K562 (cell line): ENCODE data around the gene ICAM2. TPM values are rescaled to one million over a fixed set of nuclear protein-coding genes. Genes with fewer than 3 reads are reported as not detected.

Experiments
- CAMTA2 ChIP-seq: fragments of 250-450 bp; sonication (Bioruptor Pico); conservative IDR thresholded peaks from 2 replicates; pipeline ENCODE4 v1.5.1; 2022
- HOXB6 ChIP-seq: fragments of 250-450 bp; sonication (Bioruptor Pico); IDR thresholded peaks from 2 replicates; pipeline ENCODE4 v1.5.1; 2022; ENCODE audit warnings: mild to moderate bottlenecking, borderline replicate concordance
- NFRKB ChIP-seq: fragments of 450-650 bp; IDR thresholded peaks from 2 replicates; pipeline ENCODE4 v1.6.1; 2016; ENCODE audit warnings: low read depth
- POU5F1 ChIP-seq: fragments of 150-350 bp; IDR thresholded peaks from 2 replicates; pipeline ENCODE4 v1.6.1; 2014; ENCODE audit warnings: borderline replicate concordance, low read length, low read depth, mild to moderate bottlenecking; ENCODE audit not compliant: partially characterized antibody
- RAD21 ChIP-seq, 2 experiments: fragments of 250-450 bp in 1 of 2; fragments of 450-650 bp in 1 of 2; sonication (Bioruptor Pico) in 1 of 2; formaldehyde crosslinking in 1 of 2; IDR thresholded peaks in 1 of 2; conservative IDR thresholded peaks in 1 of 2; 2 replicates each; pipeline versions ENCODE4 v1.4.0 to v1.8.0; 2020 to 2022; ENCODE audit warnings: mild to moderate bottlenecking in 2 of 2, moderate library complexity in 1 of 2
- ZNF12 ChIP-seq: sonication (generic); formaldehyde crosslinking; IDR thresholded peaks from 2 replicates; pipeline ENCODE4 v1.4.0; 2020; ENCODE audit warnings: mild to moderate bottlenecking, missing genetic modification reagents
- ZNF134 ChIP-seq: fragments of 250-450 bp; sonication (Bioruptor Pico); conservative IDR thresholded peaks from 2 replicates; pipeline ENCODE4 v1.4.0; 2020
- ZNF76 ChIP-seq: fragments of 250-450 bp; sonication (Bioruptor Pico); IDR thresholded peaks from 2 replicates; pipeline ENCODE4 v1.4.0; 2020; ENCODE audit warnings: mild to moderate bottlenecking, moderate library complexity, borderline replicate concordance
- polyA plus RNA-seq, 8 experiments: library from polyadenylated mRNA; depleted of rRNA in 4 of 8; stranded (reverse) in 5 of 8; unstranded in 3 of 8; fragments of >200 nt; fragmentation: Nextera tagmentation in 2 of 8; fragmentation: Illumina TruSeq in 1 of 8; extraction: Ambion mirVana in 2 of 8; extraction: Trizol in 1 of 8; gene quantifications; 2 replicates each; pipeline versions ENCODE4 v1.2.1 to v1.2.3, GENCODE V29; 2011 to 2014; ENCODE audit warnings: inconsistent platforms in 1 of 8, missing spikeins in 1 of 8
- total RNA-seq, 7 experiments: library from RNA; depleted of rRNA in 6 of 7; stranded (reverse); fragments of >200 nt in 6 of 7; fragmentation: Illumina TruSeq in 2 of 7; extraction: Trizol in 2 of 7; gene quantifications; 2 replicates each; pipeline versions ENCODE4 v1.2.1 to v1.2.3, GENCODE V29; 2011 to 2021; ENCODE audit warnings: low replicate concordance in 1 of 7
- TF ChIP-seq, protein P1 (sequence below): fragments of 450-650 bp; conservative IDR thresholded peaks from 2 replicates; pipeline ENCODE4 v1.6.1; 2016; ENCODE audit warnings: missing genetic modification characterization, low read depth, mild to moderate bottlenecking, control low read depth, missing compliant biosample characterization

Gene ICAM2
- total and polyA plus RNA-seq, 9 of the 15 experiments (the other 6 are each of a cell fraction or from before 2014, with no cell fraction given): 37.9 to 89.4 (median 60.6) TPM

DNA sequence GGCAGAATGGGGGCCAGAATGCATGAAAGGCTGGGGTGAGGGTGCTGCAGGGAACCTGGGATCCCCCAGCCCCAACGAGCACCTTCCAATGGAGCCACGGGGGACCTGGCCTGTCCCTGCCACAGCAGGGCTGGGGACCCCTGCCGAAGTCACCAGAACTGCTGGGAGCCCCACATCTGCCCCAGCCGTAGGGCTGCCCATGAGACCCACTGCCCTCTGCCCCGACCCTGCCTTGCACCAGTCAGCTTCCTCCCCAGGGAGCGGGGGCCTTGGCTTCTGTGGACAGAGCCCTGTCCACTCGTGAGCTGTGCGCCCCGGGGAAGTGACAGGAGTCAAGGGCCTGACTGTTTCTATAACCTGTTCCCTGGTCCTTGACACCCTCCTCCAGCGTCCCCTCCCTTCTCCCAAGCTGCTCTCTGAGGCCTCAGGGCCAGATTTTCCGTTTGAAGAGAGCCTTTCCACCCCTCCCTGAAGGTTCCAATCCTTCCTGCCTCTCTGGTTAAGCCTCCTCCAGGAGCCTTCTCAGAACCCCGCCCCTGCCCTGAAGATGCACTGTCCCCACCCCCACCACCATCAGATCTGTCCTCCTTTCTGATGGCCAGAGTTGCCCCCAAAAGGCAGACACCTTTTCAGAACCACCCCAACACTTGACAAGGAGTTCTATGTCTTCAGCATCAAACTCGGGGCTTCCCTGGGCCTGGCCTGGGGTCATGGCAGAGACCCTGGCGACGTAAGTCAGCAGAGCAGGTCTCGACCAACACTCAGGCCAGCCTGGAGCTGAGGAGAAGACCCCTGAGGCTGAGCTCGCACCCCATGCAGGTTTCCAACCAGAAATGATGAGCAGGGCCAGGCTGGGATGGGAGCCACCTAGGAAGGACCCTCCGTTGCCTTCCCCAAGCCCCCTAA, 33.0 kb downstream of the ICAM2 start (continued):
- no peak for TF ChIP-seq CAMTA2
- TF ChIP-seq RAD21 (CRISPR knock-in tag; conservative IDR thresholded peaks at IDR 0.05 in 1 of 2, IDR thresholded peaks at IDR 0.05 in 1 of 2): no peak
- TF ChIP-seq ZNF12 (CRISPR knock-in tag): no peak
- TF ChIP-seq, protein P1, sequence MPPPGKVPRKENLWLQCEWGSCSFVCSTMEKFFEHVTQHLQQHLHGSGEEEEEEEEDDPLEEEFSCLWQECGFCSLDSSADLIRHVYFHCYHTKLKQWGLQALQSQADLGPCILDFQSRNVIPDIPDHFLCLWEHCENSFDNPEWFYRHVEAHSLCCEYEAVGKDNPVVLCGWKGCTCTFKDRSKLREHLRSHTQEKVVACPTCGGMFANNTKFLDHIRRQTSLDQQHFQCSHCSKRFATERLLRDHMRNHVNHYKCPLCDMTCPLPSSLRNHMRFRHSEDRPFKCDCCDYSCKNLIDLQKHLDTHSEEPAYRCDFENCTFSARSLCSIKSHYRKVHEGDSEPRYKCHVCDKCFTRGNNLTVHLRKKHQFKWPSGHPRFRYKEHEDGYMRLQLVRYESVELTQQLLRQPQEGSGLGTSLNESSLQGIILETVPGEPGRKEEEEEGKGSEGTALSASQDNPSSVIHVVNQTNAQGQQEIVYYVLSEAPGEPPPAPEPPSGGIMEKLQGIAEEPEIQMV (tag): no peak
- TF ChIP-seq NFRKB: no peak
- TF ChIP-seq ZNF76 (CRISPR knock-in tag): no peak
- no peak for TF ChIP-seq ZNF134 (CRISPR knock-in tag)
- TF ChIP-seq HOXB6 (CRISPR knock-in tag): no peak
- TF ChIP-seq POU5F1: no peak
